Ascending aorta (tissue), 2 donors: Measurements from ENCODE around the gene DENND5B. TPM values are rescaled to one million over a fixed set of nuclear protein-coding genes. Genes with fewer than 3 reads are reported as not detected.
"Not testable (repeated sequence)": the region's sequence is repeated elsewhere in the genome, so short reads cannot be mapped to it uniquely, and the experiment has no call there.

ENCODE experiments used
- DNase-seq, 2 donors: peaks; one replicate each; pipeline ENCODE4 v3.0.0-alpha.2; 2019; ENCODE audit warnings: low spot score in 2 of 2
- H3K27ac ChIP-seq, 2 donors: fragments of 200-600 bp; sonication (generic); one replicate each; pipeline ENCODE4 v1.5.1; 2016 to 2017; ENCODE audit warnings: mild to moderate bottlenecking in 1 of 2
- H3K27me3 ChIP-seq: fragments of 200-600 bp; sonication (generic); one replicate; pipeline ENCODE4 v1.5.1; 2017
- H3K36me3 ChIP-seq, 2 donors: fragments of 200-600 bp; sonication (generic); one replicate each; pipeline ENCODE4 v1.5.1; 2016
- H3K4me1 ChIP-seq, 2 donors: fragments of 200-600 bp; sonication (generic); one replicate each; pipeline ENCODE4 v1.5.1; 2016 to 2017; ENCODE audit warnings: mild to moderate bottlenecking in 1 of 2
- H3K4me3 ChIP-seq, 2 donors: fragments of 200-600 bp; sonication (generic); one replicate each; pipeline ENCODE4 v1.5.1; 2016 to 2017; ENCODE audit warnings: mild to moderate bottlenecking in 1 of 2
- H3K9me3 ChIP-seq, 2 donors: fragments of 200-600 bp; sonication (generic); one replicate each; pipeline ENCODE4 v1.5.1; 2016
- CTCF ChIP-seq, 3 experiments: fragments of 200-600 bp in 2 of 3; fragments of 450-650 bp in 1 of 3; sonication (generic) in 2 of 3; IDR thresholded peaks; one replicate each; pipeline ENCODE4 v1.5.1; 2016 to 2019; ENCODE audit warnings: antibody characterized with exemption in 3 of 3, mild to moderate bottlenecking in 1 of 3, moderate library complexity in 1 of 3
- intact Hi-C: fragments of 100-400 bp; cut with DNase I; formaldehyde crosslinking; loops from one replicate; pipeline ENCODE4 v1.15.1; 2023
- total RNA-seq: library from RNA; depleted of rRNA; stranded (reverse); fragments of >200 nt; gene quantifications from one replicate; pipeline ENCODE4 v1.1.0, GENCODE V29; 2016

The DENND5B gene
- total RNA-seq, 1 donor from 2014 or later, result 4.7 TPM

GRCh38 chr12:31478425-31478824 lies 112.5 kb downstream of the DENND5B start:
- no peak for TF ChIP-seq CTCF (IDR thresholded peaks at IDR 0.05)
- intact Hi-C loops, result no loop called here
- no peak for DNase-seq
- Histone ChIP-seq H3K9me3 (no peaks in the 10 kb centered on the region), H3K4me3 (no peak overlapping the region), H3K4me1 (no peaks in the 10 kb centered on the region), H3K27me3 (no peaks in the 10 kb centered on the region), H3K27ac (no peak overlapping the region), H3K36me3 (peaks cover 0 to 11% of the 10 kb centered on the region in 2 donors)

GRCh38 chr12:31477687-31478086 lies 113.2 kb downstream of the DENND5B start:
- intact Hi-C loops, result no loop called here
- no peak for TF ChIP-seq CTCF (IDR thresholded peaks at IDR 0.05)
- H3K9me3 ChIP-seq, result no peaks in the 10 kb centered on the region
- DNase-seq, result no peak
- no peaks in the 10 kb centered on the region for H3K27me3 ChIP-seq
- H3K4me3 ChIP-seq, result no peak overlapping the region
- H3K4me1 ChIP-seq, result no peaks in the 10 kb centered on the region
- peaks cover 0 to 11% of the 10 kb centered on the region in 2 donors for H3K36me3 ChIP-seq
- no peak overlapping the region for H3K27ac ChIP-seq

- no peak for DNase-seq
- Histone ChIP-seq H3K27ac (no peak overlapping the region), H3K9me3 (no peaks in the 10 kb centered on the region), H3K4me3 (no peak overlapping the region), H3K36me3 (peaks cover 0 to 11% of the 10 kb centered on the region in 2 donors), H3K4me1 (no peaks in the 10 kb centered on the region), H3K27me3 (no peaks in the 10 kb centered on the region)
- intact Hi-C loops, result no loop called here
- TF ChIP-seq CTCF (IDR thresholded peaks at IDR 0.05), result no peak
Observed at GRCh38 chr12:31476437-31476836, 114.5 kb downstream of the DENND5B start.

GRCh38 chr12:31475610-31476009 lies 115.3 kb downstream of the DENND5B start:
- H3K4me3 ChIP-seq, intact Hi-C loops, H3K4me1 ChIP-seq, H3K27ac ChIP-seq, DNase-seq, H3K9me3 ChIP-seq, H3K27me3 ChIP-seq: not testable (repeated sequence)
- H3K36me3 ChIP-seq, result peaks cover 0 to 11% of the 10 kb centered on the region in 2 donors

GRCh38 chr12:31474751-31475150 lies 116.2 kb downstream of the DENND5B start:
- no peak for DNase-seq
- H3K27ac ChIP-seq, result no peak overlapping the region
- no peaks in the 10 kb centered on the region for H3K9me3 ChIP-seq
- intact Hi-C loops, result no loop called here
- TF ChIP-seq CTCF (IDR thresholded peaks at IDR 0.05), result no peak
- H3K27me3 ChIP-seq, result no peaks in the 10 kb centered on the region
- peaks cover 0 to 10% of the 10 kb centered on the region in 2 donors for H3K36me3 ChIP-seq
- H3K4me3 ChIP-seq, result no peak overlapping the region
- no peaks in the 10 kb centered on the region for H3K4me1 ChIP-seq

GRCh38 chr12:31471823-31472222 lies 119.1 kb downstream of the DENND5B start:
- no peak overlapping the region for H3K4me3 ChIP-seq
- H3K36me3 ChIP-seq, result no peaks in the 10 kb centered on the region
- H3K4me1 ChIP-seq, result no peaks in the 10 kb centered on the region
- no peak for DNase-seq
- intact Hi-C loops, result no loop called here
- no peak for TF ChIP-seq CTCF (IDR thresholded peaks at IDR 0.05)
- H3K27me3 ChIP-seq, result no peaks in the 10 kb centered on the region
- no peak overlapping the region for H3K27ac ChIP-seq
- no peaks in the 10 kb centered on the region for H3K9me3 ChIP-seq
